Stomach (tissue), 9 donors: ENCODE data around the gene TRIM14. TPM values are rescaled to one million over a fixed set of nuclear protein-coding genes. Genes with fewer than 3 reads are reported as not detected.
A peak's percentile ranks its signal among the peaks of the same experiment; 100 is the strongest.

Experiments used
- DNase-seq, 2 donors: peaks; one replicate each; pipeline versions ENCODE4 v3.0.0 to v3.0.0-alpha.2; 2013 to 2019
- H3K27ac ChIP-seq, 5 donors: fragments of 200-600 bp in 4 of 5; sonication (generic) in 4 of 5; one replicate each; pipeline ENCODE4 v1.5.1; 2013 to 2019; ENCODE audit warnings: mild to moderate bottlenecking in 1 of 5, moderate library complexity in 1 of 5
- H3K27me3 ChIP-seq, 3 donors: fragments of 200-600 bp; sonication (generic); one replicate each; pipeline ENCODE4 v1.5.1; 2017 to 2019; ENCODE audit warnings: mixed run types in 1 of 3
- H3K36me3 ChIP-seq, 4 donors: fragments of 200-600 bp; sonication (generic); 1 replicate in 3 of 4; 2 replicates in 1 of 4; pipeline ENCODE4 v1.5.1; 2016 to 2019
- H3K4me1 ChIP-seq, 4 donors: fragments of 200-600 bp; sonication (generic); one replicate each; pipeline ENCODE4 v1.5.1; 2016 to 2019
- H3K4me3 ChIP-seq, 4 donors: fragments of 200-600 bp; sonication (generic) in 3 of 4; one replicate each; pipeline ENCODE4 v1.5.1; 2016 to 2019; ENCODE audit warnings: mild to moderate bottlenecking in 1 of 4
- H3K9me3 ChIP-seq, 4 donors: fragments of 200-600 bp; sonication (generic); one replicate each; pipeline ENCODE4 v1.5.1; 2016 to 2019
- EP300 ChIP-seq: sonication (generic); formaldehyde crosslinking; IDR thresholded peaks from one replicate; pipeline ENCODE4 v1.6.1; 2017; ENCODE audit warnings: antibody characterized with exemption
- POLR2A ChIP-seq, 4 donors: fragments of 450-650 bp; IDR thresholded peaks; one replicate each; pipeline ENCODE4 v1.6.1; 2016; ENCODE audit warnings: antibody characterized with exemption in 4 of 4, control low read depth in 2 of 4, mild to moderate bottlenecking in 1 of 4, moderate library complexity in 1 of 4
- POLR2AphosphoS5 ChIP-seq, 3 donors: sonication (generic); formaldehyde crosslinking; IDR thresholded peaks; one replicate each; pipeline ENCODE4 v1.6.1; 2016; ENCODE audit warnings: antibody characterized with exemption in 3 of 3
- WGBS, 5 donors: extraction: QIAGEN DNeasy Blood & Tissue Kit in 3 of 5; methylation state at CpG; one replicate each; pipeline versions ENCODE4 v1.1.5 to v1.1.7; 2013 to 2018; 5-methylcytosine and 5-hydroxymethylcytosine counted together
- intact Hi-C: fragments of 100-400 bp; cut with DNase I; formaldehyde crosslinking; loops from one replicate; pipeline ENCODE4 v1.15.1; 2023; ENCODE audit warnings: low total_unique reads
- polyA plus RNA-seq, 3 donors: library from polyadenylated mRNA; stranded (reverse); fragments of 200-250 nt; gene quantifications; one replicate each; pipeline ENCODE4 v1.2.3, GENCODE V29; 2013
- total RNA-seq, 5 donors: library from RNA; depleted of rRNA; stranded (reverse); fragments of >200 nt; gene quantifications; one replicate each; pipeline versions ENCODE4 v1.1.0 to v1.2.3, GENCODE V29; 2014 to 2016
- TF ChIP-seq, protein P1 (sequence below), 7 experiments: fragments of 450-650 bp in 4 of 7; fragments of 200-600 bp in 3 of 7; sonication (generic) in 3 of 7; IDR thresholded peaks; one replicate each; pipeline ENCODE4 v1.5.1; 2016 to 2019; ENCODE audit warnings: antibody characterized with exemption in 7 of 7, control low read depth in 2 of 7, mild to moderate bottlenecking in 1 of 7
- donor health status: healthy with polysubstance abuse.
- donor health status: Bipolar disorder and iron deficiency.
- donor health status: healthy.

Gene TRIM14
- total and polyA plus RNA-seq, 8 donors = 4.7 to 249 (median 10.7) TPM

DNA sequence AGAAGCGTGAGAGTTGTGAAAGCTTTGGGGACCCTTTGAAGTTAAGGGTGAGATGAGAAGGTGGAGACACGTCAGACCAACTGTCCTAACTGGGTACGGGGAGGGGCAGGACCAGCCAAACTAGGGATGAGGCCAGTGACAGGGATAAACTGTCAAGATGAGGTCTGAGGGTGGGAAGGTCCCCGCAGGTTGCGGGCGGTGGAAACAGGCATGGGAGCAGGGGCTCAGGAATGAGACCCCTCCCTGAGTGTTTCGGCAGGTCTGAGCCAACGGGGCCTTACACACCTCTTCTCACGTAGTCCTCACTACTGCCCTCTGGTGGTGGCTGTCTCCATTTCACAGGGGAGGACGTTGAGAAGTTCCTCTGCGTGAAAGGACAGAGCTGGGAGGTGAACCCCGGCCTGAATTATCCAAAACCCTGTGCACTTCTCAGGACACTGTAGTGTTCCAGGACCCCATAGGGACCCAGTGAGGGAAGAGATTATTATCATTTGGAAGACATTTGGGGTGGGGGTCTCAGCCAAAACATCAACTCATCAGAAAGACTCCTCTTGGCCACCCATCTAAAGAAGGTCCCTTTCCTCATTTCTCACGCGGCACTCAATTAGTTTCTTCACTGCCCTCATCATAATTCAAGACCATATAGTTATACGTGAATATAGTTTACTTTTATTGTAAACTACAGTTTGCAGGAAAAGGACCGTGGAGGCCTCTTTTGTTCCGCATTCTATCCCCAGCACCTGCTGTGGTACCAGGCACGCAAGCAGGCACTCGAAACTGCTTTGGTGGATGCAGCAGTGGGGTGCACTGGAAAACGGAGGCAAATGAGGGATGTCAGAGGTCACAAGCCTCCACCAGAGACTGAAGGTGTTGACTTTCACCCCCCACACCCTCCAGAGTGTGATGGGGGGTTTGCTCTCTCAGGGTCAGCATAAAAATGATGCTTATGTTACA is 84.2 kb downstream of the TRIM14 start:
- no peak for TF ChIP-seq EP300
- no peak for TF ChIP-seq POLR2A (IDR thresholded peaks at IDR 0.05)
- peak in 1 of 3 donors; percentile 57 for TF ChIP-seq POLR2AphosphoS5 (IDR thresholded peaks at IDR 0.05)
- TF ChIP-seq, protein P1, sequence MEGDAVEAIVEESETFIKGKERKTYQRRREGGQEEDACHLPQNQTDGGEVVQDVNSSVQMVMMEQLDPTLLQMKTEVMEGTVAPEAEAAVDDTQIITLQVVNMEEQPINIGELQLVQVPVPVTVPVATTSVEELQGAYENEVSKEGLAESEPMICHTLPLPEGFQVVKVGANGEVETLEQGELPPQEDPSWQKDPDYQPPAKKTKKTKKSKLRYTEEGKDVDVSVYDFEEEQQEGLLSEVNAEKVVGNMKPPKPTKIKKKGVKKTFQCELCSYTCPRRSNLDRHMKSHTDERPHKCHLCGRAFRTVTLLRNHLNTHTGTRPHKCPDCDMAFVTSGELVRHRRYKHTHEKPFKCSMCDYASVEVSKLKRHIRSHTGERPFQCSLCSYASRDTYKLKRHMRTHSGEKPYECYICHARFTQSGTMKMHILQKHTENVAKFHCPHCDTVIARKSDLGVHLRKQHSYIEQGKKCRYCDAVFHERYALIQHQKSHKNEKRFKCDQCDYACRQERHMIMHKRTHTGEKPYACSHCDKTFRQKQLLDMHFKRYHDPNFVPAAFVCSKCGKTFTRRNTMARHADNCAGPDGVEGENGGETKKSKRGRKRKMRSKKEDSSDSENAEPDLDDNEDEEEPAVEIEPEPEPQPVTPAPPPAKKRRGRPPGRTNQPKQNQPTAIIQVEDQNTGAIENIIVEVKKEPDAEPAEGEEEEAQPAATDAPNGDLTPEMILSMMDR (IDR thresholded peaks at IDR 0.05) = peak in 5 of 7 experiments; percentile 67 to 87 (median 76)
- Histone ChIP-seq H3K36me3 (no peaks in the 10 kb centered on the region), H3K4me3 (peak overlapping the region in 1 of 4 donors; percentile 4), H3K27me3 (peaks cover 0 to 2% (median 0%) of the 10 kb centered on the region in 3 donors), H3K4me1 (peaks cover 0 to 9% (median 3%) of the 10 kb centered on the region in 4 donors), H3K9me3 (no peaks in the 10 kb centered on the region), H3K27ac (no peak overlapping the region)
- intact Hi-C loops = loop anchor here (5.0 to 10.0 kb wide), 2 partner anchors 60 to 108 kb away; no protein-coding TSS in a partner anchor
- peak; percentile 93 for DNase-seq
- WGBS, 5 donors = 33 to 42% (median 40%) methylated on average over 20 of the region's 20 CpGs

DNA sequence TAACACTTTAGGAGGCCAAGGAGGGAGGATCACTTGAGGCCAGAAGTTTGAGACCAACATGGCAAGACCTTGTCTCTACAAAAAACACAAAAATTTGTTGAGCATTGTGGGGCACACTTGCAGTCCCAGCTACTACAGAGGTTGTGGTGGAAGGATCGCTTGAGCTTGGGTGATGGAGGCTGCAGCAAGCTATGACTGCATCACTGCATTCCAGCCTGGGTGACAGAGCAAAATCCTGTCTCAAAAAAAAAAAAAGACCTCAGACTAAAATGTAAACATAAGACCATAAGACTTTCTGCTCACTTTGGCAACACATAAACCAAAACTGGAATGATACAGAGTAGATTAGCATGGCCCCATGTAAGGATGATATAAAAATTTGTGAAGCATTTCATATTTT is 87.1 kb downstream of the TRIM14 start:
- Histone ChIP-seq H3K4me3 (no peak overlapping the region), H3K36me3 (no peaks in the 10 kb centered on the region), H3K4me1 (peaks cover 0 to 9% (median 3%) of the 10 kb centered on the region in 4 donors), H3K27me3 (peaks cover 0 to 2% (median 0%) of the 10 kb centered on the region in 3 donors), H3K9me3 (no peaks in the 10 kb centered on the region), H3K27ac (no peak overlapping the region)
- intact Hi-C loops = loop anchor here (10.0 kb wide), 1 partner anchor 57 kb away; no protein-coding TSS in a partner anchor
- DNase-seq = no peak
- TF ChIP-seq POLR2A (IDR thresholded peaks at IDR 0.05) (no peak), POLR2AphosphoS5 (IDR thresholded peaks at IDR 0.05) (no peak), EP300 (no peak)
- TF ChIP-seq, protein P1 (IDR thresholded peaks at IDR 0.05) = no peak
- 85 to 100% (median 88%) methylated on average over 1 of the region's 1 CpG for WGBS, 5 donors

DNA sequence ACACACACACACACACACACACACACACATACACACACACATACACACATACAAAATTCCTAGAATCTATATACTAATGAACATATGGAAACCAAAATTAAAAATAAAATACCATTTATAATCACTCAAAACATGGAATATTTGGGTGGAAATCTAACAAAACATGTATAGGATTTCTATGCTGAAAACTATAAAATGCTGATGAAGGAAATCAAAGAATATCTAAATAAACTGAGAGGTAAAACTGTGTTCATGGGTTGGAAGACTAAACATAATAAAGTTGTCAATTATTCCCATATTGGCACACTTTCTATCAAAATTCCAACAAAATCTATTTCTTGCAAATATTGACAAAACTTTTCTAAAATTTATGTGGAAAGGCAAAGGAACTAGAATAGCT is 87.9 kb downstream of the TRIM14 start:
- TF ChIP-seq POLR2A (IDR thresholded peaks at IDR 0.05) (no peak), POLR2AphosphoS5 (IDR thresholded peaks at IDR 0.05) (no peak), EP300 (no peak)
- TF ChIP-seq, protein P1 (IDR thresholded peaks at IDR 0.05) = no peak
- H3K4me1 ChIP-seq = peaks cover 0 to 9% (median 3%) of the 10 kb centered on the region in 4 donors
- no peaks in the 10 kb centered on the region for H3K36me3 ChIP-seq
- no peak overlapping the region for H3K27ac ChIP-seq
- peaks cover 0 to 2% (median 0%) of the 10 kb centered on the region in 3 donors for H3K27me3 ChIP-seq
- H3K9me3 ChIP-seq = no peaks in the 10 kb centered on the region
- no peak overlapping the region for H3K4me3 ChIP-seq
- no peak for DNase-seq
- intact Hi-C loops = loop anchor here (10.0 kb wide), 1 partner anchor 56 kb away; no protein-coding TSS in a partner anchor

DNA sequence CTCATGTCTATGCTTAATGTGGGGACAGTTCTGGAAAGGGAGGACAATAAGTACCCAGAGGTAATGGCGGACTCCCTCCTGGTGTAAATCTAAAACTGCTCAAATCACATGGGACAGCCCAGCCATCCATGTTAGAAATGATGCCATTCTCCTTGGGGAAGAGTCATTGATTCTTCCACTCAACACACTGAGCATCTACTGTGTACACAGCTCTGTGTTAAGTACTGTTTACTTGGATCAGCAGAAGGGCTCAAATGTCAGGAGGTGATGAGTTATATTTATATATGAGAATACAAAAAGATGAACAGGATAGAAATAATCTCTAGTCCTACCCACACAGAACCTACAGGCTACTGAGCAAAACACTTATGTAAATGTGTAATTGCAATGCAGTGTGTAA is 94.3 kb downstream of the TRIM14 start:
- Histone ChIP-seq H3K4me3 (no peak overlapping the region), H3K4me1 (no peaks in the 10 kb centered on the region), H3K27ac (no peak overlapping the region), H3K27me3 (no peaks in the 10 kb centered on the region), H3K36me3 (peaks cover under 1 to 25% (median 25%) of the 10 kb centered on the region in 4 donors), H3K9me3 (no peaks in the 10 kb centered on the region)
- intact Hi-C loops = no loop called here
- WGBS, 5 donors = 91 to 96% (median 94%) methylated on average over 1 of the region's 1 CpG
- no peak for TF ChIP-seq EP300
- TF ChIP-seq POLR2A (IDR thresholded peaks at IDR 0.05) = no peak
- TF ChIP-seq, protein P1 (IDR thresholded peaks at IDR 0.05) = no peak
- TF ChIP-seq POLR2AphosphoS5 (IDR thresholded peaks at IDR 0.05) = no peak
- no peak for DNase-seq
